ENCODE measurements around the gene CRYBA2.

Gene CRYBA2

DNA sequence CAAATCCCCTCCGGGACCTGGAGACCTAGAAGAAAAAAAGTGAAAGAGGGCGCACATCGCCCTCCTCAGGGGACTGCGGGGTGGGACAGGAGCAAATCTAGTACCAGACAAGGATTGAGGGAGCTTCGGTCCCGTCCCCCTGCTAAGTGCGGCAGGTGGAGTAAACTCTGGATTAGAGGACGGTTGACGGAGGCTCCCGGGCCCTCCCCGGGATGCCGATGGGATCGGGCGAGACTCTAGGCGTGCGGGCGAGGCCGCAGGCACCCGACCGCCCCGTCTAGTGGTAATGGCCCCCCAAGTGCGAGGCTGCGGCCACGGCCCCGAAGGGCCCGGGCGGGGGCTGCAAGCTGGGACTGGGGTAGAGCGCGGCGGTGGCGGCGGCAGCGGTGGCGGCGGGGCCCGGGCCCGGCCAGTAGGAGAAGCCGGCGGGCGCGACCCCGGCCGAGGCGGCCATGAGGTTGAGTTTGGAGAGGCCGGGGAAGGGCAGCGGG is 11.8 kb downstream of the CRYBA2 start:
- DNase-seq: no peak

DNA sequence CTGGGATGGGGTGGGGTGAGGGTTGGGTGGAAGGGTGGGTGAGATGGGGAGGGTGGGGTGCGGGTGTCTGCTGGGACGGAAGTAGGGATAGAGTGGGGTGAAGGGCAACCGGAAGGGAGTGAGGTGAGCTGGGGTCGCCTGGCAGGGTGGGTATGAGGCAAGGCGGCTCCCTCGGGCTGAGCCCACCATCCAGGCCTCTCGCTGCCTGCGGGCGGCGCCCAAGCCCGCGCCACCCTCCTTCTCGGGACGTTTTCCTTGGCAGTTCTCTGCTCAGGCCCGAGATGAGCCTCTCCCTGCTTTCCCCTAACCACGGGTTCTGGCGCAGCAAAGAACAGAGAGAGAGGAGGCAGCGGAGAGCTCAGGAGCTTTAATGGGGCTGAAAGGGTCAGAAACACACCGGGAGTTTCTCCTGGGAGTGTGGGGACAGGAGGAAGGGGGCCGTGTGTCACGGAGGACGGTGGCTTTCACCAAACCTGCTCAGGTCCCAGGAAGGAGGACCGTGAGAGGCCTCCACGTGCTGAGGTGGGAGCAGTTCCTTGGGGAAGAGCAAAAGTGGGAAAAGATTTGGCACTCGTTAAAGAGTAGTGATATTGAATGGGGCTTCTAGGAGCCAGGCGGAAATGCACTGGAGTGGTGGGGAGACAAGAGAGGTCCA is 12.4 kb downstream of the CRYBA2 start:
- DNase-seq: no peak

DNA sequence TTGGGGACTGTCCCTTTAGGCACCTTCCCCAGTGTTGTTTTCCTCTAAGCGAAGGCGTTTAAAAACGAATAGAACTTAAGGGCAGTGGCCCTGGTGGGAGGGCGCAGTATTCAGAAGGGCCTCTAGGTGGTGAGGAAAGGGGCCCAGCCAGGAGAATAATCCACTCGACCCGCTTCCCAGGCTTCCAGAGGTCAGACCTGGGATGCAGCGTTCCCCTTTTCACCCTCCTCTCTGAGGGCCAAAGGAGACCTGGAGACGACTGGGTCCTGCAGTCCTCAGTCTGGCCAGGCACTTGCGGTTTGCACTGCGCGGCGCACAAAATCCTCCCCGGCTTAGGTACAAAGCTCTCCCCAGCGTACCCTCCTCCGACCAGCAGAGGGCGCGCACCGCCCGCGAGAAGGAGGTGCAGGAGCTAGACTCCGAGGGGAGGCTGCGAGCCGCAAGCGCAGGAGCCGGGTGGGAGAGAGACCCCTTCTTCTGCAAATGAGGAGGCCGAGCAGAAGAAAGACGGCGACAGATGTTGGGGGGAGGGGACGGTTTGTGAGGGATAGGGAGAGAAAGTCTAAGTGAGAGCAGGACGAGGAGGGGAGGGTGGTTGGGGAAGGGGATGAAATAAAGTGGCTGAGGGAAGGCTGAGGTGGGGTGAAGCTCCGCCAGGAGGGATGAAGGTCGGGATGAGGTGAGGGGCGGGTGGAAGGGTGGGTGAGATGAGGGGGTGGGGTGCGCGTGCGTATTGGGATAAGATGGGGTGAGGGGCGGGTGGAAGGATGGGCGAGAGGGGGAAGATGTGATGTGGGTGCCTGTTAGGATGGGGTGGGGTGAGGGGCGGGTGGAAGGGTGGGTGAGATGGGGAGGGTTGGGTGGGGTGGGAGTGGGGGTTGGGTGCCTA is 13.1 kb downstream of the CRYBA2 start:
- DNase-seq: peak; percentile 82 to 84

DNA sequence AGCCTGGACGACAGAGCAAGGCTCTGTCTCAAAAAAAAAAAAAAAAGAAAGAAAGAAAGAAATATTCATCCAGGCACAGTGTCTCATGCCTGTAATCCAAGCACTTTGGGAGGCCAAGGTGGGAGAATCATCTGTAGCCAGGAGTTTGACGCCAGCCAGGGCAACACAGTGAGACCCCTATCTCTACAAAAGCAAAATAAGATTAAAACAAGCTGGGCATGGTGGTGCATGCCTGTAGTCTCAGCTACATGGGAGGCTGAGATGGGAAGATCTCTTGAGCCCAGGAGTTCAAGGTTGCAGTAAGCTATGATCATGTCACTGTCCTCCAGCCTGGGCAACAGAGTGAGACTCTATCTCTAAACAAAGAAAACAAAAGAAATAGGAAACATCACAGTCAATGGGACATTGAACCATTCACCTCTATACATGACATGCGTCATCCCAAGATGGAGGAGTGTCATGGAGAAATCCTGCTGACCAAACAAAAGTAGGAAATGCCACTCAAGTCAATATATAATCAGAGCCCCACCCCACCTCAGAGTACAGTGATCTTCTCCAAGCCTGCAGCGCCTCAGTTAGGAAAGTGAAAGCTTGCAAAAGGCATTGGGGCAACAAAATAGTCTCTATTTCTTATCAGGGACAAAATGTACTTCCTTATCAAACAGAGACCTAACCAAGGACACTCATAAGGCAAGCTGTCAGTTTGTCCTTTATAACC is 18.0 kb downstream of the CRYBA2 start:
- no peak for DNase-seq

DNA sequence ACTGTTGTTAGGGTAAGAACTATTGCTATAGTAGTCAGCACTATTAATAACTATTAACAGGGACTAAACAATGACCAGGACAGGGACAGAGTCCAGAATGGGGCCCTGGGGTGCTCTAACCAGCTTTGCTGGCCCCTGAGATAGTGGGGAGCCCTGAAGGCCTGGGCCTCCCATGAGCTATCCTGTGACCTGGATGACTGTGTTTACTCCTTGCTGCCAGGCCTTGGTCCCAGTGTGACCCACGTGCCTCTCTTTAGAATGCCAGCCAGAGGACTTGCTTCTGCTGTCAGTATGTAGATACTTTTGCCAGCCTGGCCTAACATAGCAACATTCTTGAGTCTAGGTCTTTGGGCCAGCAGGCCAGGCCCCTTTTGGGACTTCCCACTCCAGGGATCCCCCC is 22.3 kb downstream of the CRYBA2 start:
- DNase-seq: no peak

DNA sequence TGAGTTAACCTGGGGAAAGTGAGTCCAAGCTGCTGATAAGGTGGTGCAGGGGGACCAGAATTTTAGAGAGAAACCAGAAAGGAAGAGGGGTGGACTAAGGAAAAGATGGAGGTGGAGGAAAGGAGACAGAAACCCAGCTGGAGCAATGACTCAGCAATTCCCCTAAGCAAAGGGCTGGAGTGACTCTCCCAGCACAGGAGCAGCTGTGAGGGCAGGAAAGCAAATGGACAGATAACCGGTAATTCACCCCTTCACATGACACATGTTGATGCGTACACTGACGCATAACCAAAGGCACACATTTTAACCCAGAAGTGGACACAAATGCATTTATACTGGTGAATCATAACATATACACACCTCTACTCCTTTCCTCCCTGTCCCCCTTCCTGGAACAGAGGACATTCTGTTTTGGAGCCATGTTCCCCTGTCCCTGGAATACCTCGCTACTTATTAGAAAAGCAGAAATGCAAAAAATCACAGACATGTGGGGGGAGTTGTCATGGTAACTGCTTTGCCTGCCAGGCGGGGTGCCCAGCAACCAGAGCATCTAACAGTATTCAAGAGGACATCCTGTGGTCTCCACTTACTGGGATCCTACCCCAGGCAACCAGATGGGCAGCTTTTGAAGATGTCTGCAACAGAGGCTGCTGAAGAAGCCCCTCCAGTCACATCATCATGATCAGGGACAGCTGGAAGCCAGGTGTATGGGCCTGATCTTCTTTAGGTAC is 29.0 kb downstream of the CRYBA2 start:
- DNase-seq: no peak

DNA sequence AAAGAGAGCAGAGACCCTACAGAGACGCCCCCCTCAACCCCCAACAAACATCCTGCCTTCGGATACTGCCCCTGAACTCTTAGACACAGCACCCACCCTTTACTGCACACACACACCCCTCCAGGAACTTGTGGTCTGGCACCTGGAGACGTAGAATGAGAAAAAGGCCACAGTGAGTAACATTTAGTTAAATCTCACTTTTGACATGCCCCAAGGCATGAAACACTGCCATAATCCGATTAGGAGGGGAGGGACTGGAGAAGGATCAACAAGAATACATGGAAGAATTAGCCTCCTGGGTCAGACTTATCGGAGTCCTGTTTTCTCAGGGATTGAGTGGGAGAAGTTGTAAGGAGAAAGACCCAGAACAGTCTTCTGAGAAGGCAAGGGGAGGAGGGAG is 29.6 kb downstream of the CRYBA2 start:
- no peak for DNase-seq

DNA sequence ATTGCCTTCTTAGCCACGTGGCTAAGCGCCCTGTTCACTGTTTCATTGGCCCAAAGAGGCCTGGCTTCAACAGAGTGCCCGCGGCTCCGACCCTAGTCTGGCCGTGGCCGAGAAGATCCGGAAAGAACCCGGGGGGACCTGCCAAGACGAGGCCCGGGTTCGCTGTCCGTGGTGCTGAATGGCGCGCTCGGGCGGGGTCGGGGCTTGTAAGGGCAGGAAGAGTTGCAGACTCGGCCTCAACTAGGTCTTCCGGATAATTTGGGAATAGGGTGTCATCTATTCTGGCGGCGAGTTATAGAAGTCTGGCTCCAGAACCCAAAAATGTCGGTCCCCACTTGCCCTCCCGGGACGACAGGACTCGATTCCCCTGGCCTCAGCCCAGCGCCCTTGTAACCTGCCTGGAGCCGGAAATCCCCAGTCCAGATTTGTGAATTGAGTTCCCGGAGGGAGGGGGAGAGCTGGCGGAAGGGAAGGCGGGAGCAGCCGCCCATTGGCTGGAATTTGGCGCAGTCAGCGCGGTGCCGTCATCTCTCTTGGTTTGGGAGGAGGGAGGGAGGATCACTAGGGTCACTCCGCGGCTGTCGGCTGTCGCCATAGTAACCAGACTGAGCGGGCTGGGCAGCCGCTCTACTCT is 30.2 kb downstream of the CRYBA2 start:
- peak; percentile 51 to 57 for DNase-seq

DNA sequence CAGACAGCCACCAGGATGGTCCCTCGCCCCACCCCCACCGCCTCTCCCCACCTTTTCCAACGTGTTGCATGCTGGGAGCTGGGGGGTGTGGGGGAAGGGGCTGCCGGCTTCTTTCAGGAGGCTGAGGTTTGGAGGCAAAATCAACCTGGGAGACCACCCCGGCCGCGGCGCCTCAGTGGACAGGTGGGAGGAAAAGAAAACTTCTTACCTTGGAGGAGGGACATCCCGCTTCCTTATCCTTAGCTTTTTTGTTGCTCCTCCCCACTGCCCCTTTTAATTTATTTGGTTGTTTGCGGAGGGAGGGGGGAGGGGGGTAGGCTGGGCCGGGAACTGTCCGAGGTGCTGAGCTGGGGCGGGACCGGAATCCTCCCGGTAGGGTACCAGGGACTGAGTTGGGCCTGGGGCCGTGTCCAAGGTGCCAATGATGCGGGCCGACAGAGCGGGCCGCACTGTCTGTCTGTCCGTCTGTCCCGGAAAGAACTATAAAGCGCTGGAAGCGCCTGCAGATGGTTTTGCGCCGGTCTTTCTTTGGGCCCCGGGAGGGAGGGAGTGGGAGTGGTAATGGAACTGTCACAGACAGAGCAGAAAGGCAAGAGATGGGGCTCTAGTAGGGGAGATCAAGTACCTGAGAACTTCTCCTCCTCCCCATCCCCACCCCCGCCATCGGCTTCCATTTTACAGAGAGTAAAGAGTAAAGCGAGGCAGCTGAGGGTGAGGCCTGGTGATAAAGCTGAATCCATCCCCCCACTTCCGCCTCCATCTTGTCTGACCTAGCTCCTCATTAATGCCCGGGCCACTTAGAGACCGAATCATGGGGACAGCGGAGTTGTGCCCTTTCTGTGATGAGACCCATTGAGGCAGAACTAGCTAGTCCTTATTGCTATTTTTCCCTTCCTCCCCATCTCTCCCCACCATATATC is 31.3 kb downstream of the CRYBA2 start:
- DNase-seq: no peak

DNA sequence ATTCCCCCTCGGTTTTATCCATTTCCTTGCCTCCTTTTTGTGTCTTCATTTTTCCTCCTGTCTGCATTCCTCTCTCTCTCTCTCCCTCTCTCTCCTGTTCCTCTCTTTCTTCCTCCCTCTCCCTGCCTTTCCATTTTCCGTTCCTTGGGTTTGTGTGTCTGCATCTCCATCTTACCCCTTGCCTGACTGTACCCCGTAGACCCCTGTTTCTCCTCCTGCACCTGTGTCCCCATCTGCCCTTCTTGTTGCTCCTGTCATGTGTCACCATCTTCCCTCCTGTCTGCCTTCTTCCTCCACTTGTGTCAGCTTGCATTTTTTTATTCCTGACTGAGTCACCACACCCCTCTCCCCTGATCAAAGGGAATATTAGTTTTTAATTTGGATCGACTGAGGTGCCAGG is 32.0 kb downstream of the CRYBA2 start:
- DNase-seq: no peak

DNA sequence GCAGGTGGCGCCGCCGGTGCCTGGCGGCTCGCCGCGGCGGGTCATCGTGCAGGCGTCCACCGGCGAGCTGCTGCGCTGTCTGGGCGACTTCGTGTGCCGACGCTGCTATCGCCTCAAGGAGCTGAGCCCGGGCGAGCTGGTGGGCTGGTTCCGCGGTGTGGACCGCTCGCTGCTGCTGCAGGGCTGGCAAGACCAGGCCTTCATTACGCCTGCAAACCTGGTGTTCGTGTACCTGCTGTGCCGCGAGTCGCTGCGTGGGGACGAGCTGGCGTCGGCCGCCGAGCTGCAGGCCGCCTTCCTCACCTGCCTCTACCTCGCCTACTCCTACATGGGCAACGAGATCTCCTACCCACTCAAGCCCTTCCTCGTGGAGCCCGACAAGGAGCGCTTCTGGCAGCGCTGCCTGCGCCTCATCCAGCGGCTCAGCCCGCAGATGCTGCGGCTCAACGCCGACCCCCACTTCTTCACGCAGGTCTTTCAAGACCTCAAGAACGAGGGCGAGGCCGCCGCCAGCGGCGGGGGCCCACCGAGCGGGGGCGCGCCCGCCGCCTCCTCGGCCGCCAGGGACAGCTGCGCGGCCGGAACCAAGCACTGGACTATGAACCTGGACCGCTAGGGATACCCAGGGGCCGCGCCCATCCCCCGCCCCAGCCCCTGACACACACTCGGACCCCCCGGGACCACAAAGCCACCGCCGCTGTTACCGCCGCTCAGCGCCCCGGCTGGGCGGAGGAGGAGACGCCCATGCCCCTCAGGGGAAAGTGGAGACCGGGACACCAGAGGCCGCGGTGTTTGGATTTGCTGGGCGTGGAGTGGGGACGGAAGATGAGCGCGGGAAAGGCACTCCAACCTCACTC is 32.7 kb downstream of the CRYBA2 start:
- no peak for DNase-seq

DNA sequence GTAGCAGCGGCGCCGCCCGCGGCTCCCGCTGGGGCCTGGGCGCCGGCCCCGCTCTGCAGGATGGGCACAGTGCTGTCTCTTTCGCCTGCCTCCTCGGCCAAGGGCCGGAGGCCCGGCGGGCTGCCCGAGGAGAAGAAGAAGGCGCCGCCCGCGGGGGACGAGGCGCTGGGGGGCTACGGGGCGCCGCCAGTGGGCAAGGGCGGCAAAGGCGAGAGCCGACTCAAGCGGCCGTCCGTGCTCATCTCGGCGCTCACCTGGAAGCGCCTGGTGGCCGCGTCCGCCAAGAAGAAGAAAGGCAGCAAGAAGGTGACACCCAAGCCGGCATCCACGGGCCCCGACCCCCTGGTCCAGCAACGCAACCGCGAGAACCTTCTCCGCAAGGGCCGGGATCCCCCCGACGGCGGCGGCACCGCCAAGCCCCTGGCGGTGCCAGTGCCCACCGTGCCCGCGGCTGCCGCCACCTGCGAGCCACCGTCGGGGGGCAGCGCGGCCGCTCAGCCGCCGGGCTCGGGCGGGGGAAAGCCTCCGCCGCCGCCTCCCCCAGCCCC is 33.4 kb downstream of the CRYBA2 start:
- no peak for DNase-seq

DNA sequence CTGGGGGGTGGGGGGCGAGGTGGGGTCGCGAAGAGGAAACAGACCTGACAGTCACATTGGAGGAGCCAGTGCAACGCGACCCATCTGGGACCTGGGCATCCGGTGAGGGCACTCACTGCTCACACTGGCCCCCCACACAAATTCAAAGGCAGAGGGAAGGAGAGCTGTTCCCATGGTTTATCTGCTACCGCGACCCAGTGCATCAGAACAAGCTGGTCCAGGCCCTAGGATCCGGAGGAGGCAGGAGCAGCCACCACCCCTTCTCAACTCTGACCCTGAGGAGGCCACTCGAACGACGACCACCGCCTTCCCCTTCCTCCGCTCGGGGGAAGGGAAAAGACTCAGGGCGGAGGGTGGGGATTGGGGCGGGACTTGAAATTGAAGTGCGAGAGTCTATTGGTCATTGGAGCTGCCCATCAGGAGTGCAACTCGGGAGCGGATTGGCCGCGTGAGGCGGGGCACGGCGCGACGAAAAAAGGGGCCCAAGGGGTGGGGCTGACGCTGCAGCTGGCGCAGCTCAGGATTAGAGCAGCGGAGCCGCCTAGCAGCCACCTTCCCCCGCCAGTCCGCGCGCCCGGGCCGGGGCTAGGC is 34.0 kb downstream of the CRYBA2 start, which contains the start of gene CDK5R2:
Gene CDK5R2, plus strand, starts transcription at position 526 of the 591 bp plus-strand sequence. CDS start 155 bp downstream, outside the sequence.
- DNase-seq: peak; percentile 33 to 38

DNA sequence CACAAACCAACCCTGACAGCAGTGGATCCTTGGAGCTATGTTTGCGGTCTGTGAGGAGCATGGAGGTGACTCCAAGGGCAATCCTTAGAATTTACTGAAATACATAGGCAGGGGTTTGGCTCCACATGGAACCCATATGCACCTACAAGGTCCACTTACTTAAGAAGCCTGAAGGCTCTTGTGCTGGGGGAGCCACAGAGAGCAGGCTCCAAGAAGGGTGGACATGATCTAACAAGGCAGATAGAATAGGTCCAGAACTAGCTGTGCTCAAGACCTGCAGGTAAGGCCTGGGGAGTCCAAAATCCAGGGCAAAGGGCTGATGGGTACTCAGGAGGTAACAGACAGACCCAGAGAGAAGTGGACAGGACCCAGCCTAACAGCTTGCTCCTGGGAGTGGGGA is 34.9 kb downstream of the CRYBA2 start:
- DNase-seq: no peak

DNA sequence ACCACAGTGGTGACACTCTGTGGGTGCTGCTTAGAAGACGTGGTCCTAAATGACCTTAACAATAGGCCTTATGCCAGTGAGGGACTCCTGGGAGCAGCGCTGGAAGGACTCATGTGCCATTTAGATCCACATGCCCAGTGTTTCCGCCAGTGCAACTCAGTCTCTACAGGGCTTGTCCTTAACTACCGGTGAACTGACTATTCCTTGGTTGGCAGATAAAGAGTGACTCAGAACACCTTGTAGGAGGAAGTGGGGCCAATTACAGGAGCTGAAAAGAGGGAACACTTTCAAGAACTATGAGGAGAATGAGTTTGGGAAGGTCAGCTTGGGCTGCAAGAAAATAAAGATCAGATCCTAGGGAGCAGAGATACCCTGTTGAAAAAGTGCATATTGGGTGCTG is 35.6 kb downstream of the CRYBA2 start:
- DNase-seq: no peak

DNA sequence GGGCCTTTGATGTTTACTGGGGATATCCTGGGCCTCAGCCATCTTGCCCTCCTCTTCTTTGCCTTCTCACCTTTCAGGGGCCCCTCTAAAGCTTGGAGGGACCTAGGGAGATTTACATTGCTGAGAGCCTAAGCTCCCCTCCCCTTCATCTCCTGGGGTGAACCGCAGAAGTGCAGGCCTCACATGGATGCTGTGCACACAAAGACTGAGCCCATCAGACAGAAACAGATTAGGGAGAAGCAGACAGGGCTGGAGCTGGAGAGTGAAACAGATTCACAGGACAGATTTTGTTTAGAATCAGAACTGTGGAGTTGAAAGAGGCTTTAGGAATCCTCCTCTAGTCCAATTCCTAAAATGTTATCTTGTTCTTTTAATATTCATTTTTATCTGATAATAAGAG is 37.2 kb downstream of the CRYBA2 start:
- no peak for DNase-seq

DNA sequence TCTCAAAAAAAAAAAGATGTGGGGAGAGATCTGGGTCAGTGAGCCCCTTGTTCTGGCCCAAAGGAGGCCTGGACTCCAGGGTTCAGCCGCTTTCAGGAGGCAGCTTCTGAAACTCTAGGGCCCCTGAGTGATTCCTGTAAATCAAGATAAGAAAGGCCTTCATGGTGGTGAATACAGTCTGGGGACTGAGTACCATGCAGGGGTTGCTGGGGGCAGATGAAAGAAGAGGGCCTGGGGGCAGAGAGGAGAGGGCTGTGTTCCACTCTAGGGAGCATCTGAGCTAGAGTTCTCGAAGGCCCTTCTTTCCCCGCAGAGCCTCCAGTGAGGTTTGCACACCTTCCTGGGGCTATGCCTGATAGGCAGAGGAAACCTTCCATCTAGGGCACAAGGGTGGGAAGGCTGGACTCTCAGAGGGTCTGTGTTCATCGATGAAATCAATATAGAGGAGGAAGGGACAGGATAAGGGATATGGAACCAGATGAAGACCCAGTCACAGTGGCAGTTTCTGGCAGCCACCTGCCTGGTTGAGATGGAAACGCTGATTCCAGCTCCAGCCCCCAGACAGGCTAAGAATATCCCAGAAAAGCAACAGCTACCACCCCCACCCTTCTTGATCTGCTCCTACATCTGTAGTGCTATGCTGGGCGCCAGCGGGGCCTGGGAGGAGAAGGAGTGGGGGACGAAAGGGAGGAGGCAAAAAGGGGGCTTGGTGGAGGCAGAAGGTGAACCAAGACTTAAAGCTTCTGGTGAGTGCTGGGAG is 38.5 kb downstream of the CRYBA2 start:
- DNase-seq: no peak

DNA sequence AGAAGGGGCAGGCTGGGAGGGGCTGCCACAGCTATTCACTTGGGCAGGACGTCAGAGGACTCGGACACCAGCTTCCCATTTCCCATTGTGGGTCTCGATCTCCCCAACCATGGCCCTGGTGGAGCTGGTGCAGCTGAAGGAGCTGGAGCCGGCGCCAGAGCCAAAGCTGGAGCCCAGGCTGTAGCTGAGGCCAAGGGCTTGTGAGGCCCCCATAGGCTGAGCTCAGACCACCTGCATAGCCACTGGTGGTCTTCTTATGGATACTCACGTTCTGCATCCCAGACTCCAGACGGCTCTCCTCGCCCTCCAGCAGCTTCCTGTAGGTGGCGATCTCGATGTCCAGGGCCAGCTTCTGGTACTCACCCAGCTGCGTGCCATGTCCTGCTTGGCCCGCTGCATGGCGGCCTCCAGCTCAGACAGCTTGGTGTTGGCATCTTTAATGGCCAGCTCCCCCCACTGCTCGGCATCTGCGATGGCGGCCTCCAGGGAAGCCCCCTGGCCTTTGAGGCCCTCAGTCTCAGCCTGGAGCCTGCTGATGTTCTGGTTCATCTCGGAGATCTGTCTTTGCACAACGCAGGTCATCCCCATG is 39.8 kb downstream of the CRYBA2 start:
- DNase-seq: no peak

Measured in activated CD4-positive, alpha-beta T cell treated with anti-CD3 and anti-CD28 coated beads, Interleukin-2, amount 50 U/mL, for 4 hours (primary cell).